ENCODE data around the gene MCAT.
A peak's percentile ranks its signal among the peaks of the same experiment; 100 is the strongest.
"Not testable (repeated sequence)": the region's sequence is repeated elsewhere in the genome, so short reads cannot be mapped to it uniquely, and the experiment has no call there.

Gene MCAT

GRCh38 chr22:43110444-43110926, 32.7 kb downstream of the MCAT start, which contains the start of gene BIK:
BIK (plus strand) TSS chr22:43110750; CDS start chr22:43124023, 13,273 bp downstream.
- POLR2A ChIA-PET: no interaction called here
- CTCF ChIA-PET: interaction anchor here (1.0 to 1.3 kb wide), 3 partner anchors 11 to 27 kb away, joined by 3 read pairs; no protein-coding TSS in a partner anchor
- TF ChIP-seq CTCF (IDR thresholded peaks at IDR 0.05; ENCODE audit: control extremely low read depth, extremely low read depth, low read depth, missing control alignments): peak; percentile 45
- peak; percentile 58 for DNase-seq (ENCODE audit: extremely low spot score)

- TF ChIP-seq CTCF (IDR thresholded peaks at IDR 0.05; ENCODE audit: control extremely low read depth, extremely low read depth, low read depth, missing control alignments): no peak
- ChIA-PET CTCF (interaction anchor here (1.0 to 1.3 kb wide), 3 partner anchors 12 to 28 kb away, joined by 3 read pairs; no protein-coding TSS in a partner anchor), POLR2A (no interaction called here)
- no peak for DNase-seq (ENCODE audit: extremely low spot score)
Observed at GRCh38 chr22:43109921-43110443, 33.2 kb downstream of the MCAT start.

- CTCF ChIA-PET: interaction anchor here (1.1 to 1.3 kb wide), 2 partner anchors 12 to 28 kb away, joined by 3 read pairs; no protein-coding TSS in a partner anchor
- DNase-seq (ENCODE audit: extremely low spot score): no peak
- no peak for TF ChIP-seq CTCF (IDR thresholded peaks at IDR 0.05; ENCODE audit: control extremely low read depth, extremely low read depth, low read depth, missing control alignments)
- POLR2A ChIA-PET: no interaction called here
Observed at GRCh38 chr22:43109511-43109910, 33.7 kb downstream of the MCAT start.

- ChIA-PET POLR2A (no interaction called here), CTCF (no interaction called here)
- TF ChIP-seq CTCF (IDR thresholded peaks at IDR 0.05; ENCODE audit: control extremely low read depth, extremely low read depth, low read depth, missing control alignments): no peak
- no peak for DNase-seq (ENCODE audit: extremely low spot score)
Observed at GRCh38 chr22:43106302-43106701, 36.9 kb downstream of the MCAT start.

GRCh38 chr22:43104950-43105349, 38.2 kb downstream of the MCAT start:
- POLR2A ChIA-PET; DNase-seq (ENCODE audit: extremely low spot score); CTCF ChIA-PET: not testable (repeated sequence)

- CTCF ChIA-PET: interaction anchor here (1.1 kb wide), 1 partner anchor 12 kb away, joined by 3 read pairs; no protein-coding TSS in a partner anchor
- DNase-seq (ENCODE audit: extremely low spot score); POLR2A ChIA-PET: not testable (repeated sequence)
Observed at GRCh38 chr22:43104056-43104625, 39.1 kb downstream of the MCAT start.

GRCh38 chr22:43101306-43101705, 41.9 kb downstream of the MCAT start:
- no peak for DNase-seq (ENCODE audit: extremely low spot score)
- ChIA-PET CTCF (interaction anchor here (1.2 to 1.3 kb wide), 2 partner anchors 17 to 237 kb away, joined by 3 read pairs; no protein-coding TSS in a partner anchor), POLR2A (interaction anchor here (0.6 kb wide), 1 partner anchor 486 kb away, joined by 3 read pairs; no protein-coding TSS in a partner anchor)
- TF ChIP-seq CTCF (IDR thresholded peaks at IDR 0.05; ENCODE audit: control extremely low read depth, extremely low read depth, low read depth, missing control alignments): no peak
